Erythroblast (primary cell): ENCODE measurements around the gene SLC5A5.

Experiments used
- GATA1 ChIP-seq: IDR thresholded peaks from 2 replicates; pipeline ENCODE4 v1.6.1; 2011; ENCODE audit warnings: low read depth, mild to moderate bottlenecking, control low read depth, low read length, moderate library complexity
- POLR2A ChIP-seq: IDR thresholded peaks from 2 replicates; pipeline ENCODE4 v1.6.1; 2011; ENCODE audit warnings: mild to moderate bottlenecking, low read length

DNA sequence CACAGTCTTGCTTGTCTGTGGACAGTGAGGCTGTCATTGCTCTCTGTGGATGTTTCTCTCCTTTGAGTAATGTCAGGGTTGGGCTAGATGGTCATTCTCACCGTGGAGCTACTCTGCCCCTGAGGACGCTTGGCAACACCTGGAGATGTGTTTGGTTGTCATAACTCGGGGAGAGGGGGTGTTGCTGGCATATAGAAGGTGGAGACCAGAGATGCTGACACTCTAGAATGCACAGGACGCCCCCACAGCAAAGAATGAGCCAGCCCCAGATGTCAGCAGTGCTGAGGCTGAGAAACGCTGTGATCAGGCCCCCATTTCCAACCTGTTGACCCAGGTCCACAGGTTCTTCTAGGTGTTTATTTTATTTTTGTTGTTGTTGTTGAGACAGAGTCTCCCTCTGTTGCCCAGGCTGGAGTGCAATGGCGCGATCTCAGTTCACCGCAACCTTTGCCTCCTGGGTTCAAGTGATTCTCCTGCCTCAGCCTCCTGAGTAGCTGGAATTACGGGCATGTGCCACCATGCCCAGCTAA lies 65.7 kb downstream of the SLC5A5 start:
- TF ChIP-seq POLR2A, result no peak
- no peak for TF ChIP-seq GATA1
